Panc1 (cell line): ENCODE measurements around the gene MAP3K2. TPM values are rescaled to one million over a fixed set of nuclear protein-coding genes. Genes with fewer than 3 reads are reported as not detected.

Experiments used
- ATAC-seq: fragments of 200-7000 bp; cut with Tn5 transposase; 2 replicates; pipeline ENCODE4 v1.9.1; 2020; ENCODE audit warnings: mild to moderate bottlenecking, moderate library complexity
- BruUV-seq: library from RNA; stranded (reverse); fragments of 400-500 nt; replicated peaks from 2 replicates; lab custom pipeline; 2021; lab: Mats Ljungman, UMichigan
- CTCF ChIA-PET: fragments of 300-600 bp; sonication (Branson Sonifier 250); formaldehyde crosslinking; loops from one replicate; lab custom pipeline; 2022; ENCODE audit warnings: antibody characterized with exemption; lab: Charles Lee
- POLR2A ChIA-PET: fragments of 300-600 bp; sonication (Branson Sonifier 250); formaldehyde crosslinking; loops from one replicate; lab custom pipeline; 2022; ENCODE audit warnings: antibody characterized with exemption; lab: Charles Lee
- DNase-seq: peaks from one replicate; pipeline ENCODE4 v3.0.0-alpha.2; 2010; ENCODE audit warnings: low read depth, low spot score
- H3K27ac ChIP-seq: 2 replicates; pipeline ENCODE4 v1.5.1; 2011; ENCODE audit warnings: mild to moderate bottlenecking, low read length, inconsistent platforms
- H3K27me3 ChIP-seq: fragments of 200-500 bp; sonication (Bioruptor generic); 2 replicates; pipeline ENCODE4 v1.6.0; 2014; ENCODE audit warnings: low read length, inconsistent platforms; ENCODE audit not compliant: control insufficient read depth, insufficient read depth
- H3K36me3 ChIP-seq: fragments of 200-500 bp; sonication (Bioruptor generic); 2 replicates; pipeline ENCODE4 v1.5.1; 2014; ENCODE audit warnings: inconsistent platforms, mild to moderate bottlenecking, low read length, moderate library complexity; ENCODE audit not compliant: control insufficient read depth, insufficient read depth
- H3K4me1 ChIP-seq: 2 replicates; pipeline ENCODE4 v1.5.1; 2011; ENCODE audit warnings: inconsistent platforms, mild to moderate bottlenecking, low read length, moderate library complexity; ENCODE audit not compliant: control insufficient read depth, insufficient read depth
- H3K4me3 ChIP-seq, 2 experiments: 2 replicates each; pipeline ENCODE4 v1.5.1; 2011 to 2012; ENCODE audit warnings: low read depth in 2 of 2, low read length in 2 of 2, mild to moderate bottlenecking in 2 of 2, inconsistent platforms in 1 of 2, moderate library complexity in 1 of 2
- H3K9me3 ChIP-seq: fragments of 200-500 bp; sonication (Bioruptor generic); 2 replicates; pipeline ENCODE4 v1.5.1; 2014; ENCODE audit warnings: low read depth, mild to moderate bottlenecking, inconsistent platforms, low read length, moderate library complexity; ENCODE audit not compliant: control insufficient read depth, insufficient read depth
- POLR2AphosphoS5 ChIP-seq: IDR thresholded peaks from 2 replicates; pipeline ENCODE4 v1.6.1; 2012; ENCODE audit warnings: mild to moderate bottlenecking, low read depth, low read length, moderate library complexity
- SIN3A ChIP-seq: IDR thresholded peaks from 2 replicates; pipeline ENCODE4 v1.6.1; 2012; ENCODE audit warnings: low read depth, mild to moderate bottlenecking, low read length, moderate library complexity, borderline replicate concordance; ENCODE audit not compliant: insufficient read depth
- TCF7L2 ChIP-seq: IDR thresholded peaks from 2 replicates; pipeline ENCODE4 v1.6.1; 2011; ENCODE audit warnings: mild to moderate bottlenecking, low read depth, low read length, inconsistent platforms
- in situ Hi-C: cut with HindIII; loops from 2 replicates; pipeline ENCODE4 v1.10.0; 2016; ENCODE audit warnings: low sequenced_read_pairs, low pct_unique_long_range_greater_than_20kb
- intact Hi-C: fragments of 100-400 bp; cut with micrococcal nuclease; formaldehyde crosslinking; loops from one replicate; pipeline ENCODE4 v1.10.0; 2022; ENCODE audit not compliant: unreplicated experiment
- total RNA-seq: library from RNA; stranded (reverse); gene quantifications from one replicate; pipeline ENCODE4 v1.2.1, GENCODE V29; 2021; ENCODE audit not compliant: unreplicated experiment
- TF ChIP-seq, protein P1 (sequence below): fragments of 450-650 bp; IDR thresholded peaks from 2 replicates; pipeline ENCODE4 v1.5.1; 2017; ENCODE audit warnings: mild to moderate bottlenecking
- TF ChIP-seq, protein P2 (sequence below), 2 experiments: IDR thresholded peaks; 2 replicates each; pipeline ENCODE4 v1.6.1; 2011 to 2012; ENCODE audit warnings: low read depth in 2 of 2, control low read depth in 1 of 2, low read length in 1 of 2, mild to moderate bottlenecking in 1 of 2, moderate library complexity in 1 of 2; ENCODE audit not compliant: insufficient read depth in 1 of 2

Gene MAP3K2
- total RNA-seq, 1 experiment from 2014 or later, result 70.6 TPM

DNA sequence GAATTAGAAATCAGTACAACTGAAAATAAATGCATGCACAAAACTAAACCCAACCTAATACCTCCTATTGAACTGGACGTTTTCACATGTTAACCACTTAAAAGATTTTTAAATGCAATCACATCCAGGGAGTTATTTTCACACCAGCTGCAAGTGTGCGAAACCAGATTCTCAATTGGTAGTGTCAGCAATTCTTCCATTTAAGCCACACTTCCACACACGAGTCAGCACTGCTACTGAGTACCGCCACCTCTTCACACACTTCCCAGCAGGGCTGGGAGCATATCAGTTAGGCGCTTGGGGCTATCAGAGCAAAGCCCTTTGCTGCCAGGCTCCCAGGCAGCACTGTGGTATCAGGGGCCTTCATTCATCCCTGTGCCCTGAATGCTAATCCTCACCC is 108.0 kb downstream of the MAP3K2 start:
- Histone ChIP-seq H3K27ac (no peak overlapping the region), H3K27me3 (no peaks in the 10 kb centered on the region), H3K4me3 (no peak overlapping the region), H3K36me3 (peaks cover 25% of the 10 kb centered on the region), H3K4me1 (no peaks in the 10 kb centered on the region), H3K9me3 (no peaks in the 10 kb centered on the region)
- intact Hi-C loops (no loop called here), in situ Hi-C loops (no loop called here)
- ChIA-PET CTCF (no interaction called here), POLR2A (no interaction called here)
- TF ChIP-seq POLR2AphosphoS5 (no peak), SIN3A (no peak)
- no peak for ATAC-seq
- DNase-seq, result no peak
- BruUV-seq, result no TSS peak

DNA sequence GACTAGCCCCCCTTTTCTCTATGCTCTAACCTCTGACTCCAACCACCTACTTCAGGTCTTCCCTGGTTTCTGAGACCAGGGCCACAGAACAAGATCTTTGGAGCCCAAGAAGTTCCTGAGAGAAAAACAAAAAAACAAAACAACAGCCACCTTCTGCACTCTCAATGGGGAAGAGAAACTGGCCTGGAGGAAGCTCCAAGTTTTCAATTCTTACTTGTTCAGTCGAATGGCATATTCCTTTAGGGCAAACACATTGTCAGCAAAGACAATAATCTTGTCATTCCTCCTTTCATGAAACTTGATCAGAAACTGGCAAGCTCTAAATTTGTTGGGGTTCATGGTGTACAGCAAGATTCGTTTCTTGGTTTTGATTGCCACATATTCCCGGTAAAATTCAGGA is 108.8 kb downstream of the MAP3K2 start:
- no TSS peak for BruUV-seq
- CTCF ChIA-PET, result no interaction called here
- in situ Hi-C loops, result no loop called here
- Histone ChIP-seq H3K9me3 (no peaks in the 10 kb centered on the region), H3K27ac (no peak overlapping the region), H3K27me3 (no peaks in the 10 kb centered on the region), H3K4me3 (no peak overlapping the region), H3K4me1 (no peaks in the 10 kb centered on the region), H3K36me3 (peaks cover 20% of the 10 kb centered on the region)
- DNase-seq (no peak), ATAC-seq (no peak)
- intact Hi-C loops, result no loop called here
- TF ChIP-seq TCF7L2 (no peak), POLR2AphosphoS5 (no peak), SIN3A (no peak)
- TF ChIP-seq, protein P1, sequence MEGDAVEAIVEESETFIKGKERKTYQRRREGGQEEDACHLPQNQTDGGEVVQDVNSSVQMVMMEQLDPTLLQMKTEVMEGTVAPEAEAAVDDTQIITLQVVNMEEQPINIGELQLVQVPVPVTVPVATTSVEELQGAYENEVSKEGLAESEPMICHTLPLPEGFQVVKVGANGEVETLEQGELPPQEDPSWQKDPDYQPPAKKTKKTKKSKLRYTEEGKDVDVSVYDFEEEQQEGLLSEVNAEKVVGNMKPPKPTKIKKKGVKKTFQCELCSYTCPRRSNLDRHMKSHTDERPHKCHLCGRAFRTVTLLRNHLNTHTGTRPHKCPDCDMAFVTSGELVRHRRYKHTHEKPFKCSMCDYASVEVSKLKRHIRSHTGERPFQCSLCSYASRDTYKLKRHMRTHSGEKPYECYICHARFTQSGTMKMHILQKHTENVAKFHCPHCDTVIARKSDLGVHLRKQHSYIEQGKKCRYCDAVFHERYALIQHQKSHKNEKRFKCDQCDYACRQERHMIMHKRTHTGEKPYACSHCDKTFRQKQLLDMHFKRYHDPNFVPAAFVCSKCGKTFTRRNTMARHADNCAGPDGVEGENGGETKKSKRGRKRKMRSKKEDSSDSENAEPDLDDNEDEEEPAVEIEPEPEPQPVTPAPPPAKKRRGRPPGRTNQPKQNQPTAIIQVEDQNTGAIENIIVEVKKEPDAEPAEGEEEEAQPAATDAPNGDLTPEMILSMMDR, result no peak
- TF ChIP-seq, protein P2, sequence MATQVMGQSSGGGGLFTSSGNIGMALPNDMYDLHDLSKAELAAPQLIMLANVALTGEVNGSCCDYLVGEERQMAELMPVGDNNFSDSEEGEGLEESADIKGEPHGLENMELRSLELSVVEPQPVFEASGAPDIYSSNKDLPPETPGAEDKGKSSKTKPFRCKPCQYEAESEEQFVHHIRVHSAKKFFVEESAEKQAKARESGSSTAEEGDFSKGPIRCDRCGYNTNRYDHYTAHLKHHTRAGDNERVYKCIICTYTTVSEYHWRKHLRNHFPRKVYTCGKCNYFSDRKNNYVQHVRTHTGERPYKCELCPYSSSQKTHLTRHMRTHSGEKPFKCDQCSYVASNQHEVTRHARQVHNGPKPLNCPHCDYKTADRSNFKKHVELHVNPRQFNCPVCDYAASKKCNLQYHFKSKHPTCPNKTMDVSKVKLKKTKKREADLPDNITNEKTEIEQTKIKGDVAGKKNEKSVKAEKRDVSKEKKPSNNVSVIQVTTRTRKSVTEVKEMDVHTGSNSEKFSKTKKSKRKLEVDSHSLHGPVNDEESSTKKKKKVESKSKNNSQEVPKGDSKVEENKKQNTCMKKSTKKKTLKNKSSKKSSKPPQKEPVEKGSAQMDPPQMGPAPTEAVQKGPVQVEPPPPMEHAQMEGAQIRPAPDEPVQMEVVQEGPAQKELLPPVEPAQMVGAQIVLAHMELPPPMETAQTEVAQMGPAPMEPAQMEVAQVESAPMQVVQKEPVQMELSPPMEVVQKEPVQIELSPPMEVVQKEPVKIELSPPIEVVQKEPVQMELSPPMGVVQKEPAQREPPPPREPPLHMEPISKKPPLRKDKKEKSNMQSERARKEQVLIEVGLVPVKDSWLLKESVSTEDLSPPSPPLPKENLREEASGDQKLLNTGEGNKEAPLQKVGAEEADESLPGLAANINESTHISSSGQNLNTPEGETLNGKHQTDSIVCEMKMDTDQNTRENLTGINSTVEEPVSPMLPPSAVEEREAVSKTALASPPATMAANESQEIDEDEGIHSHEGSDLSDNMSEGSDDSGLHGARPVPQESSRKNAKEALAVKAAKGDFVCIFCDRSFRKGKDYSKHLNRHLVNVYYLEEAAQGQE (IDR thresholded peaks at IDR 0.05; ENCODE audit: insufficient read depth in 1 of 2, low read depth in 2 of 2, low read length in 1 of 2), result no peak
- POLR2A ChIA-PET, result no interaction called here

DNA sequence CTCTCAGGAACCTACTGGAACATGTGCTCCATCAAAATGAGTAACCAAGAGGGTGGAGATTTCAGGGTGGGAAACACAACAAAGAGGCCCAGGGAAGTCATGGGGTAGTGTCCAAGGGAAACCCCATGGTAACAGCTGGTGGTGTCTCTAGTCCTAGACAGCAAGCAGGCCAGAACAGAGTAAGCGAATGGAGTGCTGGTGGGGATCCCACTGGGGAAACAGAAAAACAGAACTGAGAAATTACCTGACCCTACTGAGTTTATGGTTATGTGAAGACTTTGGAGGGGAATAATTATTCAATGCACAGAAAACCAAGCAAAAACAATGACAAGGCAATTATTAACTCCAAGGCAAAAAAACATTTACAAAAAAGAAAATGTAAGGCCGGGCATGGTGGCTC is 110.7 kb downstream of the MAP3K2 start:
- in situ Hi-C loops, result no loop called here
- POLR2A ChIA-PET, result interaction anchor here (0.6 kb wide), 1 partner anchor 359 kb away, joined by 3 read pairs; no protein-coding TSS in a partner anchor

More for the DNA sequence above, 110.7 kb downstream of the MAP3K2 start:
- intact Hi-C loops, result no loop called here
- H3K9me3 ChIP-seq, result no peaks in the 10 kb centered on the region
- H3K4me1 ChIP-seq, result no peaks in the 10 kb centered on the region
- H3K4me3 ChIP-seq, result no peak overlapping the region
- DNase-seq (no peak), ATAC-seq (peak; percentile 50; the same call in 1 of the 2 replicates)
- H3K27me3 ChIP-seq, result no peaks in the 10 kb centered on the region
- peaks cover 20% of the 10 kb centered on the region for H3K36me3 ChIP-seq
- TF ChIP-seq SIN3A, result no peak
- TF ChIP-seq TCF7L2, result no peak
- TF ChIP-seq, protein P2 (IDR thresholded peaks at IDR 0.05; ENCODE audit: insufficient read depth in 1 of 2, low read depth in 2 of 2, low read length in 1 of 2), result no peak
- TF ChIP-seq, protein P1, result no peak
- no peak for TF ChIP-seq POLR2AphosphoS5
- BruUV-seq, result no TSS peak
- no peak overlapping the region for H3K27ac ChIP-seq
- CTCF ChIA-PET, result no interaction called here
